ENCODE measurements around the gene DOK5.

Gene DOK5

GRCh38 chr20:54650052-54650719, 174.8 kb downstream of the DOK5 start:
- DNase-seq = no peak

DNA sequence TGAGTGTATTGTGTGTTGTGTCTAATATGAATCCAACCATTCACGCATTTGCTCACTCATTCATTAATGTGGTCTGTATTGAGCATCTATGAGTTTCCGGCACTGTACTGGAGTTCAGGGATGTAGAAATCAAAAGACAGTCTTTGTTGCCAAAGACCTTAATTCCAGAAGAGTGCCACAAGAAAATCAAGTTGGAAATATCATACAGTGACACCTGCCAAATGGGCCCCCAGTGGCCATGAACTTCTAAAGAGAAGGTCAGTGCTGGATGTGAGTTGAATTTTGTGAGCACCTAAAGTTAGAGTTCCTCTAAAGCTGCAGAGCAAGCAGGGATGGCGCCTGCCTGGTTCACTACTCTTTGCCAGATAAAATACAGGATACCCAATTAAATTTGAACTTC, 175.9 kb downstream of the DOK5 start:
- no peak for DNase-seq

DNA sequence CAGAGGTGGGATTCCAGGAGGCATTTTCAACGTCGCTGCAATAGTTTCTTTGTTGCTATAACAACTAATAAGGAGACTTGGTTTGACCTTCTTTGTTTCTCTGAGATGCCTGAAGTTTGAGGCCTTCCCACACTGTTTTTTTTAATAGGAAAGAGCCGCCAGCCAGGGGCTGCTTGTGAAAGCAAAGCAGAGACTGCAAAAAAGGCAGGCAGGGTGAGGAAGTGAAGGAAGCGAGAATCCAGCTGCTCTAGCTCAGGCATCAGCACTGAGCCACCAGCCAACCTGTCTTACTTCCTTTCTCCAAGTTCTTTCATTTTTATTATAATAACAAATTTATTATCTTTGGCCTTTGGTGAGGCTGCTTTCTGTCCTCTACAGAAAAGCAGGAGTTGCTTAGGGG, 179.1 kb downstream of the DOK5 start:
- DNase-seq = no peak

DNA sequence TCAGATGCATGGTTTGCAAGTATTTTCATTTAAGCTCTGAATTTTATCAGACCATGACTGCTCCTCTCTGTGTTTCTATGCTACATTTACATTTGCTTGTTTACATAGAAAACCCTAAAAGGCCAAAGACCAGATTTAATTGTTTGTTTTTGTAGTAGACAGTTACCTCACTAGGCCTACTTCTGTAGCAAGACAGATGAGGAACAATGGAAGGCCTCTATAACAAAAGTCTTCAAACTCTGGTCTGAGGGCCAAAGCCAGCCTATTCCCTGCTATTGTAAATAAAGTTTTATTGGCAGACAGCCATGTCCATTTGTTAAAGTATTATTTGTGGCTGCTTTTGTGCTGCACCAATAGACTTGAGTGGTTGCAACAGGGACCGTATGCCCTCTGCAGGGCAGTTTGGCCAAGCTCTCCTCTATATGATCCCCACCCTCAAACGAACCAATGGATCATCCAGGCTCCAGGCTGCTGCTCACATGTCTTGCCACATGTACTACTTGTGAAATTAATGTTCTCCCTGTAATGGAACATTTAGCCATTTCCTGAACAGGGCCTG, 182.0 kb downstream of the DOK5 start:
- no peak for DNase-seq

DNA sequence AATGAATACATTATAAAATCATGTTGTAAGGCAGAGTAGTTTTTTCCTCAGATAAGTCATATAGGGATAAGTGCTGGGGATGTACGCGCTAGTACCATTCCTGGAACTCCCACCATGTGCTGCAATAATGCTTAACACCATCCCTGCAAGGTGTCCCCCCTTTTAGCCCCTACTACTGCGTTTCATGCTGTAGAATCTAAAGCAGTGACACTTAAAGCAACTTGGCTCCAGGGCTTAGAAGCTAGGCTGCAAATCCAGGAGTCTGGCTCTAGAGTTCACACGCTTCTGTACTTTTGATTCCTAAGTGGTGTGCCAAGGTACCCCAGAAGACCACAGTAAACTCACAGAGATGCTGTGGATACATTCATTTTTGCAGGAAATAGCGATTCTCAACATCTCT, 183.1 kb downstream of the DOK5 start:
- no peak for DNase-seq

DNA sequence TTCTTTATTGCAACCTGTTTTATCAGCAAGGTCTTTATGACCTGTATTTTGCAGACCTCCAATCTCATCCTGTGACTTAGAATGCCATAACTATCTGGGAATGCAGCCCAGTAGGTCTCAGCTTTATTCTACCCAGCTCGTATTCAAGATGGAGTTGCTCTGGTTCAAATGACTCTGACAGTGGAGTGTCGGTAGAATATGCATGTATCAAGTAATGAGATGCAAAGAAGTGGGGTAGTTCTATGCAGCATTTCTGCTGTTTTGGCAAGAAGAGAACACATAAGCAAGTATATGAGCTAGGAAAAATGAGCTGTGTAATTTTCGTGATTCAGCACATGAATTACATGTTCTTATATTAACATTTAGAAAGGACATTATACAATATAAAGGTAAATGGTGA, 185.9 kb downstream of the DOK5 start:
- DNase-seq = no peak

DNA sequence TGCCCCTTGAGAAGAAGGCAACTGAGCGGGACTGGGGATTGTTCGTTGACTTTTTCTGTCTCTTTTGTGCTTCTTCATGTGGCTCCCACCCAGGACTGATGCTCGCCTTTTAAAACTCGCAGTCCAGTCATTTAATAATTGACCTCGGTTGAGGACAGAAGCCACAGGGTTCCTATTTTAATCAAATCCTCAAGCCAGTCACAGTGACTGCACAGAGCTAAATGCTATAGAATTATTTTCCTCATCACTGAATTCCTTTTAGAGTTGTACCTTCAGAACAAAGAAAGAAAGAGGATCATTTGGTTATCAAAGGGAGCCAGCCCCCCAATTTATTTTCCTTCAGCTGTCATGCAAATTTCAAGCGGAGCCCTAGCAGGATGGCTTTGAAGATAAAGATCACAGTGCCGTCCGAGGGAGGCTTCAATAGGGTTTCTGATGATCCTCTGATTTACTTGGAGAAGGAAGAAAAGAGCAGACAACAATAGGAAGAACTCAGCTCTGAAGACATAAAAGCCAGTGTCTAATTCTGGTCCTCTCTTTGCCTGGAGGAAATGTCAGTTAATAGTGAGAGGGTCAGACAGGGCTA, 186.6 kb downstream of the DOK5 start:
- DNase-seq = no peak

DNA sequence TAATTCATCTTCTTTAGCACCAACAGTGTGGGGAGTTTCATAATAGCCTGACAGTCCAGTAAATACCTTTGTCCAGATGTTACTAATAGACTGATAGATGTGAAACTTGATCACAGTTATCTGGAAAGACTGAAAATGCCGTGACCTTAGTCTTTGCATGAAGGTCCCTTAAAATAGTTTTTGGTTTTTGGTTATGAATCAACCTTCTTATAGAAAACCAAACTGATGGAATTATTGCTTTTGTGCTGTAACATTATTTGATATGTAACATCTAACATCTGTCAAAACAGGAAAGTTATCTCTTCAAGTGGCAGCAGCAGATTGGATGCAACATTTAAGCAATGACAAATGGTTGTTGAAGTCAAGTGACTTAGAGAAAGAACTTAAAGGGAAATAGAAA, 190.4 kb downstream of the DOK5 start:
- no peak for DNase-seq

DNA sequence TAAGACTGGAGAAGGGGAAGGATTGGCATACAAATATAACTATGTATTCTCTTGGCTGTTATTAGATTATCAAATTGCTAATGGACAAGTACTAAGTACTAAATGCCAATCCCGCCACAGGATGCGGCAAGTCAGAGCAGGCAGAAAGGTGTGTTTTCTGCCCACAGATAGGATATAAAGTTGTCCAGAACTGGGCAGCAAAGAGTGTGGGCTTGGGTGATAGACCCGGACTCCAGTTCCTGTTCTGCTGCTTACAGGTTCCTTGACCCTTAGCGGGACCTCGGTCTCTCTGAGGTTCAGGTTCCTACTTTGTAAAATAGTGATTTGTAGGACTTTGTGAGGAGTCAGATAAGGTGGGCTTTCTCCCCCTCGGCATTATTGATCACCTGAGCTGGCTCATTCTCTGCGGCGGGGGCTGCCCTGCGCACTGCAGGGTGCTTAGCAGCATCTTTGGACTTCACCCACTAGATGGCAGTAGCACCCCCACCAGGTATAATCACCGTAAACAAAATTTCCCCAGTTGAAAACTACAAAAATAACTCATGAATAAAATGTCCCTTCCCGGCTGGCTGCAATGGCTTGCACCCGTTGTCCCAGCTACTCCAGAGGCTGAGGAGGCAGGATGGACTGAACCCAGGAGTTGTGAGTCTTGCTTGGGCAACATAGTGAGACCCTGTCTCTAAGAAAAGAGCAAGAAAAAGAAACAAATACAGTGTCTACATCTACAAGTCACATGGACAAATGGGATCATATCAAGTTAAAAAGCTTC, 193.1 kb downstream of the DOK5 start:
- DNase-seq = peak; percentile 13

DNA sequence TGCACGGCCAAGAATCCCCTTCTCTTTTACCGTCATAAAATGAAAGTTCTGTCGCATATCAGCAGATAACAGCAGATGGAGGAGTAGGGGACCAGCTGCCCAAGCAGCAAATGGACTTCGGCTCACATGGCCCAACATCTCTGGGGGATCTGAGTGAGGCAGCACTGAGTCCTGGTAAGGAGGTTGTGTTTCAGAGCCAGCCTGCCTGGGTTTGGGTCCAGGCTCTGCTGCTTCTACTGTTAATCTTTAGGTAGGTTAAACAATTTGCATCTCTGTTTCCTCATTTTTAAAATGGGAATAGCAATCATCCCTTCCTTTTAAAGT, 193.6 kb downstream of the DOK5 start:
- DNase-seq = no peak

- no peak for DNase-seq
Observed at GRCh38 chr20:54678253-54678652, 202.9 kb downstream of the DOK5 start.

GRCh38 chr20:54680439-54680838, 205.0 kb downstream of the DOK5 start:
- DNase-seq = no peak

DNA sequence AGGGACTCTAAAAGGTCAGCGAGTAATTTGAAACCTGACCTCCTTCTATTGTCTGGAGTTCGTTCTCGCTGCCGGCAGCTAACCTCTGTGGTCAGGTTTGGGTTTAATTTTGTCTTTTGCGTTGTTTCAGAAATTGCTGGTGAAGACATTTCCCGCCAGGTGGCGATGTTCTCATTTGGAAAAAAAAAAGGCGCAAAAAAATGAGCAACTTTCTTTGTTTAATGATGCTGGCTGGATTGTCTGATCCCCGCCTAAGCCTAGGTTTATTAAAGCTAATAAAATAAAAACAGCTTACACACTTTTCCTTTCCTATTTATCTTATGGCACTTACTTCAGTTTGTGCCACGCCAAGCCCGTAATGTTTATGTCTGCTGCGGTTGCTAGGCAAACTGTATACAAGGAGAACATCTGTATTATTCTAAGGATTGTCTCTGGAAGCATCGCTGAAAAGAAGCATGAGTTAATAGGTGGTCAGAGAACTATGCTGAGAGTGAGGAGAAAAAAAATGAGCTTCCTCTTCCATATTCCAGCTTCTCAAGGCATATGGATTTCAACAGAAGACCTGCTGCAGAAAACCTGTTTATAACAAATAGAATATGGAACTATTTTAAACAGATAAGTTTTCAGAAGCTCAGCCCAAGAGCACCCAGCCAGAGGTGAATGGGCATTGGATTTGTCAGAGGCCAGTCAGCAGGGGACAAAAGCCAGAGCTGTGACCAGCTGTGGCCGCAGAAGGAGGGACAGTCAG, 205.7 kb downstream of the DOK5 start:
- no peak for DNase-seq

- DNase-seq = no peak
Observed at GRCh38 chr20:54681869-54682268, 206.5 kb downstream of the DOK5 start.

- DNase-seq = no peak
Observed at GRCh38 chr20:54688476-54688875, 213.1 kb downstream of the DOK5 start.

GRCh38 chr20:54690323-54690722, 214.9 kb downstream of the DOK5 start:
- no peak for DNase-seq

GRCh38 chr20:54691327-54691726, 215.9 kb downstream of the DOK5 start:
- DNase-seq = no peak

GRCh38 chr20:54692168-54692887, 216.9 kb downstream of the DOK5 start:
- no peak for DNase-seq

DNA sequence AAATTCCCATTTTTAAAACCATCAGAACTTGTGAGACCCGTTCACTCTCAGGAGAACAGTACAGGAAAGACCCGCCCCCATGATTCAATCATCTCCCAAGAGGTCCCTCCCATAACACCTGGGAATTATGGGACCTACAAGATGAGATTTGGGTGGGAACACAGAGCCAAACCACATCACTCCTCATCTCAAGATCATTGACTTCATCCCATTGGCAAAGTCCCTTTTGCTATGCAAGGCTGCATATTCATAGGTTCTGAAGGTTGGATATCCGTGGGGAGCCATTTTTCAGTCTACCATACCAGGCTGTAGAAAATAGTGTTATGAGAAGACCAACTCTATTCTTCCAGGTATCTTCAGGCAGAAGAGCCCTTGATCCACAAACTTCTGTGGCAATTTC, 219.1 kb downstream of the DOK5 start:
- no peak for DNase-seq

DNA sequence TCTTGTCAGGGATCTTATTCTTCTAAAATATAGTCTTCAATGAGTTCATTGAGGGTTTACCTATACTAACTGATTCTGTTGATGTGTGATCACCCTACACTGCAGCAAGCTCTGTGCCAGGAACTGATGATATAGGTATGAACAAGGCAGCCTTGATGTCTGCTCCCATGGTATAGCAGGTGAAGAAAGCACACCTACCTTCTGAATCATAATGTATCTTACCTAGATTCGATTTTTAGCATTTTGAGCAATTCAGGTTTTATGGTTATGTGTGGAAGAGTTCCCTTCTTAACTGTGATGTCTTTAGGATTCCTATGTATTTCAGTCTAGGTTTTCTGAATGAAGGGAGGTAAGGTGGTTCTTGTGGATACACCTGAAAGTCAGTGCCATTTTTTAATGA, 223.0 kb downstream of the DOK5 start:
- DNase-seq = no peak

Data from CD4-positive, alpha-beta T cell treated with Interleukin-10 for 1 hour (primary cell).